Astrocyte of the cerebellum (primary cell): ENCODE measurements around the gene DYNC1H1.

Experiments used
- DNase-seq: peaks from one replicate; pipeline ENCODE4 v3.0.0-alpha.2; 2011; ENCODE audit warnings: low read depth
- H3K4me3 ChIP-seq: 2 replicates; pipeline ENCODE4 v1.5.1; 2011; ENCODE audit warnings: mild to moderate bottlenecking, low read depth, low read length, moderate library complexity
- CTCF ChIP-seq: IDR thresholded peaks from 2 replicates; pipeline ENCODE4 v1.5.1; 2012; ENCODE audit warnings: low read length, low read depth, moderate library complexity, mild to moderate bottlenecking; ENCODE audit errors: missing control alignments
- in situ Hi-C: cut with HindIII; loops from 2 replicates; pipeline ENCODE4 v1.10.0; 2017; ENCODE audit warnings: low sequenced_read_pairs

DYNC1H1 gene

GRCh38 chr14:101939646-101940170 lies 24.7 kb upstream of the DYNC1H1 start:
- in situ Hi-C loops: no loop called here
- no peak for TF ChIP-seq CTCF
- no peak overlapping the region for H3K4me3 ChIP-seq
- no peak for DNase-seq

DNA sequence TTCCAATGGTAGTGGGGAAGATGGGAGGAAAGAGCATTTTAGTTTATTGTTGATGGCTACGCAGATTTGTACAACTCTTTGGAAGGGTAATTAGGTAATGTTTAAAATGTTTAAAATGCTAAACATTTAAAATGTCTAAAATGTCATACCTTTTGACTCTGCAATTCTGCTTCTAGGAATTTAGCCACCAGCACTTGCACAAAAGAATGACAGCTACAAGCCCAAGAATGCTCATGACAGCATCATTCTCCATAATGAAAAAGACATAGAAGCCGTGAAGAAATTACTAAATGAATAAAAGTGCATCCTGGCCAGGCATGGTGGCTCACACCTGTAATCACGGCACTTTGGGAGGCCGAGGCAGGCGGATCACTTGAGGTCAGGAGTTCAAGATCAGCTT lies 19.9 kb upstream of the DYNC1H1 start:
- no peak for DNase-seq

GRCh38 chr14:101945171-101945570 lies 19.2 kb upstream of the DYNC1H1 start:
- in situ Hi-C loops: no loop called here
- no peak for TF ChIP-seq CTCF
- no peak for DNase-seq
- H3K4me3 ChIP-seq: no peak overlapping the region

More for the DNA sequence above, 19.9 kb upstream of the DYNC1H1 start:
- TF ChIP-seq CTCF: no peak
- H3K4me3 ChIP-seq: no peak overlapping the region
- in situ Hi-C loops: no loop called here

DNA sequence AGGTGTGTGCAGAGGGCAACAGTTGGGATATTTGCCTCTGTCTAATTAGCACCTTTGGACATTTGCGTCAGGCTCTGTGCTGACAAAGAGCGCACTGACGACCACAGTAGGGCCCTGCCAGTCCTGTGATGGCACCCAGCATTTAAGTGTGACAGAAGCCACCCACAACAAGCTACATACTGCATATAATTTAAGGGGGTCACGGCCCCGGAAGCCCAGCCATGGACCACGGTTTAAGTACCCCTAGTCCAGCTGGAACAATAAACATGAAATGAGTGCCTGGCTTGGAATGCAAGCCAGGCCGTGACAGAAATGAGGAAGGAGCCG lies 16.8 kb upstream of the DYNC1H1 start:
- H3K4me3 ChIP-seq: peak overlapping the region; percentile 87
- in situ Hi-C loops: no loop called here
- no peak for DNase-seq
- no peak for TF ChIP-seq CTCF

DNA sequence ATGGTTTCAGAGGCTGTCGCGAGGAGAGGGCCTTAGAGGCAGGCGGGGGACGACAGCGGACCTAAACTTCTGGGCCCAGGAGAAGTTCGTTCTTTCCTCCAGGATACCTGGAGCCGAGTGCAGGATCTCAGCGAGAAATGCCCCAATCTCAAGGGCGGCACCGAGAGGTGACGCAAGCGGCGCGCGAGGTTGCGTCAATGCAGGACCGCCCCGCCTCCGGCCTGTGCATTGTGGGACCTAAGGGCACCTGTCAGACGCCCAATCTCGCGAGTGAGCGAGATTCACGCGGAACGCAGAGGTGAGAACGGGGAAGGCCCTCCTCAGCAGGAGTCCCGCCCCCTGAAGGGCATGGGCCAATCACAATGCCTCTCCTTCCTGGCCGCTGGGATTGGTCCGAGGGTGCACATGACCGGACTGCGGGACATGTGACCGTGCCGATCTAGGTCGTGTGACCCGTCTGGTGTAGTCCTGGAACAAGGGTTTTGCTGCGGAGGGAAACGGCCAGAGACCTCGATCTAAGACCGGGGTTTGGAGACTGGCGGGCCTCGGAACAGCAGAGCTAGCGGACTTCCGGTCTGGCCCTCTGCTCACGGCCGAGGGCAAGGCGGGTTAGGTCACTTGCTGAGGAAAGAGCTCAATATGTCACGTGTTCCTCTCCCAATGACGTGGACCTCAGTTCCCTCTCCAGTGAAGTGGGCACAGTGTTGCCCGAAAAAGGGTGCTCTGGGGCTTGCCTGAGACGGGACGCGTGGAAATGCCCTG lies 16.3 kb upstream of the DYNC1H1 start:
- DNase-seq: peak; percentile 100
- no peak for TF ChIP-seq CTCF
- in situ Hi-C loops: no loop called here
- peak overlapping the region; percentile 87 for H3K4me3 ChIP-seq

DNA sequence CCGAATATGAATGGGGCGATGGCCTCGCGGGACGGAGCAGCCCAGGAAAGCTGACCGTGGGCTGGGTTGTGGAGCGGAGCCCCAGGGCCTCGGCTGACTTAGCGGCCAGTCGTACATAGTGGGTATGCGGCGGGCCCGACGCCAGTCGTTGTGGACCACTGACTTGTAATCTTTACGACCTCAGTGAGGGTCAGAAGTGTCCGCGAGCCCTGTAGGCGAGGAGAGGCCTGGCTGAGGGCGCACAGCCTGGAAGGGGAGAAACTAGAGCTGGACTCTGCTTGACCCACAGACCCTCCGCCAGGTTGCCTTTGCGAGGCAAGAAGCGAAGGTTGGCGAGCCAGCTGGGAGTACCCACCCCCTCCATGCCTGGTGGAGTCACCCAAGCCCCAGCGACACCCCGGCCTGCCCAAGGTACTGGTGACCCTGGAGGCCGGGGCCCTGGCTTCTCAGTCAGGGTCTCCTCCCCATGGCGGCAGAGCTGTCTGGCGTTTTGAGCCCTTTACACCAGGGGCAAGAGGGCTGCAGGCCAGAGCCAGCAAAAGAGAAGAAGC lies 15.6 kb upstream of the DYNC1H1 start:
- in situ Hi-C loops: no loop called here
- no peak for TF ChIP-seq CTCF
- DNase-seq: no peak
- peak overlapping the region; percentile 87 for H3K4me3 ChIP-seq
